ENCODE results near the gene FSTL4.

DNA sequence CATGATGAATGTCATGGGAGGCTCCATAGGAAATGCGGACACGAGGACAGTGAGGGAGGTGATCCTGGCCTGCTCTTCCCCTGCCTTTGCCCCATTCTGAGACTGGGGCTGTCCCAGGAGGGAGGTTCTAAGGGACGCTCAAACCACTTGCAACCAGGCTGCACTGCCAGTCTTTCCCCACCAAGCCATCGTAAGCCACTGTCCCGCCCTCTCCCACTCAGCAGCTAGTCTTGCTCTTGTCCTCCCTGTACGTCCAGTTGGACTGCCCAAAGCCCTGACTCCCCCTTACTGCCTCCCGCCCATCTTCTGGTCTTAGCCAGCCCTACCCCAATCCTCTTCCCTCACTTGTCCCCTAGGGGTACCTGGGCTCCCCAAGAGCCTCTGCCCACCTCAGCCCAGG, 115.7 kb downstream of the FSTL4 start:
- TF ChIP-seq, protein P1, sequence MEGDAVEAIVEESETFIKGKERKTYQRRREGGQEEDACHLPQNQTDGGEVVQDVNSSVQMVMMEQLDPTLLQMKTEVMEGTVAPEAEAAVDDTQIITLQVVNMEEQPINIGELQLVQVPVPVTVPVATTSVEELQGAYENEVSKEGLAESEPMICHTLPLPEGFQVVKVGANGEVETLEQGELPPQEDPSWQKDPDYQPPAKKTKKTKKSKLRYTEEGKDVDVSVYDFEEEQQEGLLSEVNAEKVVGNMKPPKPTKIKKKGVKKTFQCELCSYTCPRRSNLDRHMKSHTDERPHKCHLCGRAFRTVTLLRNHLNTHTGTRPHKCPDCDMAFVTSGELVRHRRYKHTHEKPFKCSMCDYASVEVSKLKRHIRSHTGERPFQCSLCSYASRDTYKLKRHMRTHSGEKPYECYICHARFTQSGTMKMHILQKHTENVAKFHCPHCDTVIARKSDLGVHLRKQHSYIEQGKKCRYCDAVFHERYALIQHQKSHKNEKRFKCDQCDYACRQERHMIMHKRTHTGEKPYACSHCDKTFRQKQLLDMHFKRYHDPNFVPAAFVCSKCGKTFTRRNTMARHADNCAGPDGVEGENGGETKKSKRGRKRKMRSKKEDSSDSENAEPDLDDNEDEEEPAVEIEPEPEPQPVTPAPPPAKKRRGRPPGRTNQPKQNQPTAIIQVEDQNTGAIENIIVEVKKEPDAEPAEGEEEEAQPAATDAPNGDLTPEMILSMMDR (IDR thresholded peaks at IDR 0.05), result no peak
- TF ChIP-seq POLR2A (IDR thresholded peaks at IDR 0.05), result no peak

Data from Peyer's patch (tissue), 4 donors.